GM19328 (cell line): ENCODE data around the gene TMEM135.
"Not testable (repeated sequence)": the region's sequence is repeated elsewhere in the genome, so short reads cannot be mapped to it uniquely, and the experiment has no call there.

Experiments
- ATAC-seq: cut with Tn5 transposase; IDR thresholded peaks from one replicate; pipeline ENCODE4 v1.9.1; 2021; ENCODE audit warnings: mild to moderate bottlenecking, moderate library complexity; ENCODE audit not compliant: unreplicated experiment

The TMEM135 gene

GRCh38 chr11:87255589-87255988 lies 217.9 kb downstream of the TMEM135 start:
- ATAC-seq = no peak

GRCh38 chr11:87256694-87257340 lies 219.1 kb downstream of the TMEM135 start:
- no peak for ATAC-seq

- ATAC-seq = no peak
These were observed 220.6 kb downstream of the TMEM135 start for GRCh38 chr11:87258171-87258833.

- ATAC-seq = no peak
These were observed 222.0 kb downstream of the TMEM135 start for GRCh38 chr11:87259736-87260135.

GRCh38 chr11:87260811-87261210 lies 223.1 kb downstream of the TMEM135 start:
- ATAC-seq = no peak

GRCh38 chr11:87263264-87263838 lies 225.6 kb downstream of the TMEM135 start:
- ATAC-seq = no peak

GRCh38 chr11:87263979-87264378 lies 226.2 kb downstream of the TMEM135 start:
- no peak for ATAC-seq

GRCh38 chr11:87265132-87265531 lies 227.4 kb downstream of the TMEM135 start:
- no peak for ATAC-seq

- no peak for ATAC-seq
These were observed 228.2 kb downstream of the TMEM135 start for GRCh38 chr11:87265979-87266378.

- no peak for ATAC-seq
These were observed 229.0 kb downstream of the TMEM135 start for GRCh38 chr11:87266751-87267150.

- ATAC-seq = not testable (repeated sequence)
These were observed 234.2 kb downstream of the TMEM135 start for GRCh38 chr11:87271951-87272350.

GRCh38 chr11:87275176-87275575 lies 237.4 kb downstream of the TMEM135 start:
- ATAC-seq = no peak

- ATAC-seq = no peak
These were observed 242.4 kb downstream of the TMEM135 start for GRCh38 chr11:87280143-87280542.

- ATAC-seq = no peak
These were observed 243.8 kb downstream of the TMEM135 start for GRCh38 chr11:87281496-87281895.

- ATAC-seq = no peak
These were observed 246.6 kb downstream of the TMEM135 start for GRCh38 chr11:87284306-87284705.

- not testable (repeated sequence) for ATAC-seq
These were observed 247.9 kb downstream of the TMEM135 start for GRCh38 chr11:87285674-87286073.

- ATAC-seq = no peak
These were observed 248.6 kb downstream of the TMEM135 start for GRCh38 chr11:87286338-87286737.

GRCh38 chr11:87290304-87290922 lies 252.7 kb downstream of the TMEM135 start:
- no peak for ATAC-seq

GRCh38 chr11:87292598-87292997 lies 254.9 kb downstream of the TMEM135 start:
- ATAC-seq = no peak

GRCh38 chr11:87295237-87295636 lies 257.5 kb downstream of the TMEM135 start:
- no peak for ATAC-seq

- ATAC-seq = no peak
These were observed 258.9 kb downstream of the TMEM135 start for GRCh38 chr11:87296627-87297026.

- ATAC-seq = no peak
These were observed 260.4 kb downstream of the TMEM135 start for GRCh38 chr11:87298155-87298554.
